HepG2 (cell line): Measurements from ENCODE around the gene TMEM229A. TPM values are rescaled to one million over a fixed set of nuclear protein-coding genes. Genes with fewer than 3 reads are reported as not detected.

Source experiments
- ATAC-seq: fragments of 200-7000 bp; cut with Tn5 transposase; 3 replicates; pipeline ENCODE4 v1.9.1; 2020; ENCODE audit warnings: mild to moderate bottlenecking, moderate library complexity
- BruUV-seq: library from RNA; stranded (reverse); fragments of 400-500 nt; replicated peaks from 2 replicates; lab custom pipeline; 2021; lab: Mats Ljungman, UMichigan
- CTCF ChIA-PET: fragments of 300-600 bp; formaldehyde crosslinking; extraction: SDS; loops from one replicate; lab custom pipeline; 2021; ENCODE audit warnings: low total read pairs, inconsistent platforms, low intra/inter-chr PET ratio; lab: Yijun Ruan, JAX
- POLR2A ChIA-PET: fragments of 350-600 bp; sonication (Branson Sonifier 250); formaldehyde crosslinking; loops from one replicate; lab custom pipeline; 2020; ENCODE audit warnings: antibody characterized with exemption, inconsistent platforms; lab: Yijun Ruan, JAX
- DNase-seq: peaks from one replicate; pipeline ENCODE4 v3.0.0-alpha.2; 2015; ENCODE audit warnings: low spot score
- FAIRE-seq: peaks from 3 replicates; lab custom pipeline; 2011; peaks lifted over from hg19 to GRCh38; lab: Jason Lieb, UNC
- H2AFZ ChIP-seq: one replicate; pipeline ENCODE4 v1.6.1; 2011; ENCODE audit warnings: low read length, inconsistent platforms
- H3K27ac ChIP-seq: fragments of 300-600 bp; 3 replicates; pipeline ENCODE4 v1.8.0; 2011; ENCODE audit warnings: mixed run types, mild to moderate bottlenecking, mixed read lengths, low read length, inconsistent platforms; ENCODE audit not compliant: insufficient read depth; ENCODE audit errors: extremely low read length
- H3K27me3 ChIP-seq, 2 experiments: fragments of 200-600 bp in 1 of 2; 2 replicates in 1 of 2; 3 replicates in 1 of 2; pipeline versions ENCODE4 v1.6.0 to v1.8.0; 2011; ENCODE audit warnings: low read length in 2 of 2, mild to moderate bottlenecking in 2 of 2, moderate library complexity in 2 of 2, inconsistent platforms in 1 of 2; ENCODE audit not compliant: insufficient read depth in 2 of 2, control insufficient read depth in 1 of 2
- H3K36me3 ChIP-seq, 2 experiments: fragments of 200-600 bp in 1 of 2; replicated peaks in 1 of 2; 2 replicates in 1 of 2; 3 replicates in 1 of 2; pipeline versions ENCODE4 v1.5.1 to v1.8.0; 2011; ENCODE audit warnings: low read length in 2 of 2, inconsistent platforms in 1 of 2; ENCODE audit not compliant: insufficient read depth in 2 of 2, control insufficient read depth in 1 of 2
- H3K4me1 ChIP-seq: 2 replicates; pipeline ENCODE4 v1.5.1; 2012; ENCODE audit warnings: low read length, inconsistent platforms; ENCODE audit not compliant: insufficient read depth
- H3K4me2 ChIP-seq: 2 replicates; pipeline ENCODE4 v1.6.0; 2011; ENCODE audit warnings: low read depth, low read length, inconsistent platforms
- H3K4me3 ChIP-seq, 3 experiments: fragments of 200-600 bp in 1 of 3; sonication (generic), shearing (Covaris generic) in 1 of 3; replicated peaks in 1 of 3; 2 replicates each; pipeline ENCODE4 v1.5.1; 2011 to 2016; ENCODE audit warnings: low read length in 3 of 3, inconsistent platforms in 2 of 3, low read depth in 2 of 3, mild to moderate bottlenecking in 2 of 3, control low read depth in 1 of 3, mixed read lengths in 1 of 3; ENCODE audit not compliant: insufficient read depth in 1 of 3
- H3K79me2 ChIP-seq: one replicate; pipeline ENCODE4 v1.6.1; 2011; ENCODE audit warnings: low read length, inconsistent platforms; ENCODE audit not compliant: insufficient read depth
- H3K9ac ChIP-seq: 2 replicates; pipeline ENCODE4 v1.6.0; 2011; ENCODE audit warnings: mild to moderate bottlenecking, low read depth, low read length, inconsistent platforms; ENCODE audit not compliant: insufficient read depth
- H3K9me3 ChIP-seq: 2 replicates; pipeline ENCODE4 v1.5.1; 2012; ENCODE audit warnings: mild to moderate bottlenecking, low read length
- H4K20me1 ChIP-seq: 2 replicates; pipeline ENCODE4 v1.6.0; 2011; ENCODE audit warnings: inconsistent platforms, mild to moderate bottlenecking, low read length, moderate library complexity; ENCODE audit not compliant: insufficient read depth
- ATF7-NPFF ChIP-seq: sonication (generic); formaldehyde crosslinking; IDR thresholded peaks from 2 replicates; pipeline ENCODE4 v1.8.1; 2023; ENCODE audit warnings: mild to moderate bottlenecking, low read depth, missing genetic modification reagents, moderate library complexity
- HNF4A ChIP-seq: sonication (generic); formaldehyde crosslinking; IDR thresholded peaks from 2 replicates; pipeline ENCODE4 v1.4.0; 2020; ENCODE audit warnings: missing genetic modification reagents
- HNRNPK ChIP-seq: fragments of 200-400 bp; formaldehyde crosslinking; IDR thresholded peaks from 2 replicates; pipeline ENCODE4 v1.6.1; 2018; ENCODE audit warnings: low read length, low read depth, moderate library complexity, mild to moderate bottlenecking; ENCODE audit not compliant: poor library complexity, severe bottlenecking
- USF2 ChIP-seq, 2 experiments: sonication (generic) in 1 of 2; formaldehyde crosslinking in 1 of 2; IDR thresholded peaks; 2 replicates each; pipeline versions ENCODE4 v1.5.1 to v1.6.1; 2011 to 2020; ENCODE audit warnings: borderline replicate concordance in 1 of 2, low read depth in 1 of 2, low read length in 1 of 2, mild to moderate bottlenecking in 1 of 2, missing genetic modification reagents in 1 of 2, moderate library complexity in 1 of 2
- ZNF329 ChIP-seq: sonication (generic); formaldehyde crosslinking; IDR thresholded peaks from 2 replicates; pipeline ENCODE4 v1.9.0; 2021; ENCODE audit warnings: low read depth, mild to moderate bottlenecking, missing genetic modification reagents
- ZNF629 ChIP-seq: sonication (generic); formaldehyde crosslinking; conservative IDR thresholded peaks from 2 replicates; pipeline ENCODE4 v1.5.0; 2020; ENCODE audit warnings: missing genetic modification reagents
- WGBS: methylation state at CpG from one replicate; pipeline ENCODE4 v1.1.6; 2017; ENCODE audit warnings: low lambda C conversion rate; 5-methylcytosine and 5-hydroxymethylcytosine counted together
- in situ Hi-C: cut with HindIII; loops from 2 replicates; pipeline ENCODE4 v1.10.0; 2017; ENCODE audit warnings: low pct_unique_long_range_greater_than_20kb; ENCODE audit not compliant: extremely low pct_ligation_motif_present
- intact Hi-C: fragments of 100-400 bp; cut with micrococcal nuclease; formaldehyde crosslinking; loops from one replicate; pipeline ENCODE4 v1.10.0; 2022; ENCODE audit not compliant: unreplicated experiment
- polyA plus RNA-seq, 8 experiments: library from polyadenylated mRNA; depleted of rRNA in 3 of 8; stranded (reverse) in 7 of 8; unstranded in 1 of 8; fragments of >200 nt; fragmentation: Illumina TruSeq in 4 of 8; extraction: Trizol in 4 of 8; gene quantifications; 2 replicates each; pipeline versions ENCODE4 v1.2.1 to v1.2.3, GENCODE V29; 2011 to 2016; ENCODE audit warnings: low read depth in 4 of 8, missing spikeins in 1 of 8, mixed read lengths in 1 of 8; ENCODE audit not compliant: insufficient read depth in 1 of 8
- total RNA-seq, 5 experiments: library from RNA; depleted of rRNA; stranded (reverse); fragments of >200 nt; fragmentation: Illumina TruSeq; extraction: Trizol; gene quantifications; 2 replicates each; pipeline ENCODE4 v1.2.3, GENCODE V29; 2016; ENCODE audit warnings: low read depth in 1 of 5
- TF ChIP-seq, protein P1 (sequence below): sonication (generic); formaldehyde crosslinking; IDR thresholded peaks from 2 replicates; pipeline ENCODE4 v1.4.0; 2020; ENCODE audit warnings: mild to moderate bottlenecking, missing genetic modification reagents

The TMEM229A gene
- total and polyA plus RNA-seq, 2 of the 13 experiments (the other 11 are each of a cell fraction or from before 2014, with no cell fraction given) = not detected

- TF ChIP-seq ZNF329 = no peak
- no peak for TF ChIP-seq HNF4A (CRISPR knock-in tag)
- TF ChIP-seq USF2 (IDR thresholded peaks at IDR 0.05; ENCODE audit: low read depth, low read length) = no peak
- no peak for TF ChIP-seq USF2 (CRISPR knock-in tag; IDR thresholded peaks at IDR 0.05; ENCODE audit: borderline replicate concordance)
- TF ChIP-seq, protein P1, sequence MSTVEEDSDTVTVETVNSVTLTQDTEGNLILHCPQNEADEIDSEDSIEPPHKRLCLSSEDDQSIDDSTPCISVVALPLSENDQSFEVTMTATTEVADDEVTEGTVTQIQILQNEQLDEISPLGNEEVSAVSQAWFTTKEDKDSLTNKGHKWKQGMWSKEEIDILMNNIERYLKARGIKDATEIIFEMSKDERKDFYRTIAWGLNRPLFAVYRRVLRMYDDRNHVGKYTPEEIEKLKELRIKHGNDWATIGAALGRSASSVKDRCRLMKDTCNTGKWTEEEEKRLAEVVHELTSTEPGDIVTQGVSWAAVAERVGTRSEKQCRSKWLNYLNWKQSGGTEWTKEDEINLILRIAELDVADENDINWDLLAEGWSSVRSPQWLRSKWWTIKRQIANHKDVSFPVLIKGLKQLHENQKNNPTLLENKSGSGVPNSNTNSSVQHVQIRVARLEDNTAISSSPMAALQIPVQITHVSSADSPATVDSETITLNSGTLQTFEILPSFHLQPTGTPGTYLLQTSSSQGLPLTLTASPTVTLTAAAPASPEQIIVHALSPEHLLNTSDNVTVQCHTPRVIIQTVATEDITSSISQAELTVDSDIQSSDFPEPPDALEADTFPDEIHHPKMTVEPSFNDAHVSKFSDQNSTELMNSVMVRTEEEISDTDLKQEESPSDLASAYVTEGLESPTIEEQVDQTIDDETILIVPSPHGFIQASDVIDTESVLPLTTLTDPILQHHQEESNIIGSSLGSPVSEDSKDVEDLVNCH (CRISPR knock-in tag) = no peak
- no peak for TF ChIP-seq ZNF629
Measured at GRCh38 chr7:124034754-124035100, 1.9 kb upstream of the TMEM229A start (continued).

DNA sequence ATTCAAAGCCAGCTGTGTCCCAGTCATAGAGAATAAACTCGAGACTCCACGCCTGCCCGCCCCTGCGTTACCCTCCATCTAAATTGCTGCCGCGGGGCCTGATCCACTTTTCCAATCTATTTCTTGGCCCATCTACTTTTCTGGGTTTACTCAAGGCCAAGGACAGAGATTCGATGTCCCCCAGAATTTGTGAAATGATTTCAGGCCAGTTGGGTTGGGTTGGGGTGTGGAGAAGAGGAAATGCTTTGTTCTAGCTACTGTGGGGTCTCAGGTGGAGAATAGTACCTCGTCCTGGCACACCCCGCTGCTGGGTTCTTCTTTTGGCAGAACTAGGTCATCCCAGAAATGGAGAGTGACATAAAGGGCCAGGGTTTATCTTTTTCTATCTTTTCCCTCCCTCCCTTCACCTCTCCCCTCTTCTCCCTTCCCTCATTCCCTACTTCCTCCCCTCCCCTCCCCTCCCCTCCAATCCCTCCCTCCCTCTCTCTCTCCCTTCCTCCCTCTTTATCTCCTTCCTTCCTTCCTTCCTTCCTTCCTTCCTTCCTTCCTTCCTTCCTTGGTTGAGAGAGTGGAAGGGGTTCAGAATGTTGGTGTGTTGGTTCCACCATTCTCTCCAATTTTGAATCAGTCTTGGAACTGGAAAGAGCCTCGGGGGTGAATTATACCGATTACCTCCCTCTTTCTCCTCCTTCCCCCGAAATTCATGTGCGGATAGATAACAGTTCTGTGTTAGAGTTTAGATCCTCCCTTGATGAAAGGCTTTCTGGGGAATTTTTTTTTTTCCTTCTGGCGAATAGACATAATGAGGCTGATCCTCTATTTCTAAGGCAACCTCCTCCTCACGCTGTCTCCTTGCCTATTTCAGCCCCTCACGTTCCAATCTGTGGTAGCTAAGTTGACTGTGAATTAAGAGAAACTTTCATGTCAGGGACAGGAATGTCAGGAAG is 1.2 kb upstream of the TMEM229A start:
- Histone ChIP-seq H3K27ac (no peak overlapping the region), H3K9ac (no peak overlapping the region), H3K79me2 (no peaks in the 10 kb centered on the region), H4K20me1 (no peaks in the 10 kb centered on the region), H3K4me1 (no peaks in the 10 kb centered on the region), H3K36me3 (no peaks in the 10 kb centered on the region), H3K4me2 (no peak overlapping the region), H3K27me3 (peaks cover 0 to 13% of the 10 kb centered on the region in 2 experiments; a peak in 1 of 5 replicates), H3K9me3 (no peaks in the 10 kb centered on the region), H2AFZ (no peak overlapping the region), H3K4me3 (no peak overlapping the region)
- FAIRE-seq = no peak
- no peak for DNase-seq
- no TSS peak for BruUV-seq
- WGBS = 42% methylated on average over 16 of the region's 16 CpGs
- POLR2A ChIA-PET = no interaction called here
- ATAC-seq = no peak
- TF ChIP-seq HNRNPK = peak; percentile 65
- TF ChIP-seq ATF7-NPFF (CRISPR knock-in tag) = no peak
- in situ Hi-C loops = no loop called here
- intact Hi-C loops = no loop called here
- CTCF ChIA-PET = no interaction called here
